ENCODE data around the gene DYNC2H1.

DYNC2H1 gene

DNA sequence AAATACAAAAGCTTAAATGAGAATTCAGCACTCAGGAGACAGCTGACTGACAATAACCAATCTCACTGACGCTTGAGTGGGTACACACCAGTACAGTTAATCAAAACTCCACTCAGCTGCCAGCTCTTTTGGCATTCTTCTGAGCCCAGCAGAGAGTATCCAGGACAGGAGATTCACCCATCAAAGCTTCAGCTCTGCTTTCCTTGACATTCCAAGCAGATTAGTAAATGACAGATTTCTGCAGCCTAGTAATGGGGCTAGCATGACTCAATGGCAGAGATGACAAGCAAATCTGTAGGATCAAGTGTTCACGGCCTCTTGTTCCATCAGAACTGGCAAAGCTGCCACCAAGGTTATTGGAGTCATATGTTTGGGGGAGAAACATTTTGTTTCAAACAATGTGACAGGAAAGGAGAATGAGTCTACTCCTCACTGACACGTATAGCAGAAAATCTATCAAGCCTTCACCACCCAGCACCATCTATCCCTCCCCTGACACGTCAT is 420.0 kb downstream of the DYNC2H1 start:
- Histone ChIP-seq H3K27ac (ENCODE audit: insufficient read depth, low read length, poor library complexity, severe bottlenecking) (no peak overlapping the region), H3K36me3 (ENCODE audit: control insufficient read depth, insufficient read depth, low read length) (no peaks in the 10 kb centered on the region)

More for the DNA sequence above, 420.0 kb downstream of the DYNC2H1 start:
- DNase-seq: no peak
- Histone ChIP-seq H3K9me3 (ENCODE audit: control insufficient read depth, low read length) (no peaks in the 10 kb centered on the region), H3K4me1 (ENCODE audit: control insufficient read depth, insufficient read depth, low read length, poor library complexity, severe bottlenecking) (no peaks in the 10 kb centered on the region), H3K4me3 (ENCODE audit: insufficient read depth, low read depth, low read length, poor library complexity, severe bottlenecking) (no peak overlapping the region), H3K27me3 (replicated peaks; ENCODE audit: control insufficient read depth, insufficient read depth, low read length, poor library complexity, severe bottlenecking) (no peaks in the 10 kb centered on the region)

All from effector memory CD4-positive, alpha-beta T cell (primary cell).